ENCODE data around the gene CCDC18. TPM values are rescaled to one million over a fixed set of nuclear protein-coding genes. Genes with fewer than 3 reads are reported as not detected.
A peak's percentile ranks its signal among the peaks of the same experiment; 100 is the strongest.

Gene CCDC18
- total RNA-seq, 6 experiments from 2014 or later = 6.2 to 13.7 (median 12.9) TPM

DNA sequence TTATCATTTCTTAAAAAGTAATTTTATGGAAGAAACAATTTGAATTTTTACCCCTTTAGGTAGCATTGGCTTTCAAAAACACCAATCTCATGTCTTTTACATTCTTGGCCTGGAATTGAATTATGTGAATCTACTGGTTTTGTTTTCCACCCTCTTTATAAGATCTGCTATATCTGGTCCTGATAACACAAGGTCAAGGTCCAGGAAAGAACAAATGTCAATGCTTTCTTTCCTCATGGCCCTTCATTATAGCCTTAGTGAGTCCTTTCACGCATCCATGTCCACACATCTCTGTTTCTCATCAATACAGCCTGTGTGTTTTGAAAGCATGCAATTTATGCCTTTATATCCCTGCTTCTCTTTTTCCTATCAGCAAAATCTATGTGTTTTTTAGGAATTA is 141.2 kb downstream of the CCDC18 start:
- Mint-ChIP-seq H3K27ac (no peak overlapping the region), H3K4me3 (no peak overlapping the region), H3K9me3 (no peaks in the 10 kb centered on the region), H3K4me1 (ENCODE audit: low read depth) (peaks cover 31% of the 10 kb centered on the region), H3K36me3 (ENCODE audit: low read depth) (no peaks in the 10 kb centered on the region), H3K27me3 (ENCODE audit: insufficient read depth) (no peaks in the 10 kb centered on the region; the same call in 1 of the 2 replicates)
- no peak for TF ChIP-seq CTCF (IDR thresholded peaks at IDR 0.05)
- no peak for DNase-seq

- Mint-ChIP-seq H3K36me3 (ENCODE audit: low read depth) (no peaks in the 10 kb centered on the region), H3K27ac (no peak overlapping the region), H3K4me3 (no peak overlapping the region), H3K27me3 (ENCODE audit: insufficient read depth) (no peaks in the 10 kb centered on the region; the same call in 1 of the 2 replicates), H3K4me1 (ENCODE audit: low read depth) (peaks cover 31% of the 10 kb centered on the region), H3K9me3 (no peaks in the 10 kb centered on the region)
- no peak for TF ChIP-seq CTCF (IDR thresholded peaks at IDR 0.05)
- no peak for DNase-seq
Measured at GRCh38 chr1:93322349-93322748, 141.8 kb downstream of the CCDC18 start.

DNA sequence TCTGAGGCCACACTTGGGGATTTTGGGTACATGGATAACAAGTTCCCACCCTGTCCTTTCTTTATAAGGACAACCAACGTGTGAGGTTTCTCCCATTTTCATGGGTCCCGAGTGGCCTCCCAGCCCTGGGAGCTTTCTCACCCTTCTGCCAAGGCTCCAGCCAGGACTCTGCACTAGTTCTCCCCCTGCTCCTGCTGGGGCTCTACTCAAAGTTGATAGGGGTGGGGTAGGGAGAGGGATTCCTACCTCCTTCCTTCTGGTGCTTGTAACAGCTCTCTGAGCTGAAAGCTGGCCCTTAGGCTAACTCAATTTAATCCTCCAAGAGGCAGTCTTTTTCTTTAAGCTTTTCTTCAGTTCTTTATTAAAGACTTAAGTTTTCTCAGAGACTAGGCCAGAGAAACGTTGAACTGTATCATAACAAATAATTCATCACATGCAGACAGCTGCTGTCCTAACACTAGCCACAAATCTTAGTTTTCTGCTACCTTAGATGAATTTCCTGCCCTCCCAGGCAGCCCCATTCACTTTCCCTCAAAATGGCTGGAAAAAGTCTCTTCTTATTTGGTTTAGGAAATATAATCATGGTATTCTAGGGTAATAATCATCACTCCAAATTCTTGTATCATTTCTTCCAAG is 142.8 kb downstream of the CCDC18 start:
- Mint-ChIP-seq H3K4me3 (no peak overlapping the region), H3K27ac (no peak overlapping the region), H3K9me3 (no peaks in the 10 kb centered on the region), H3K4me1 (ENCODE audit: low read depth) (peaks cover 36% of the 10 kb centered on the region), H3K27me3 (ENCODE audit: insufficient read depth) (no peaks in the 10 kb centered on the region; the same call in 1 of the 2 replicates), H3K36me3 (ENCODE audit: low read depth) (no peaks in the 10 kb centered on the region)
- no peak for TF ChIP-seq CTCF (IDR thresholded peaks at IDR 0.05)
- DNase-seq = no peak

DNA sequence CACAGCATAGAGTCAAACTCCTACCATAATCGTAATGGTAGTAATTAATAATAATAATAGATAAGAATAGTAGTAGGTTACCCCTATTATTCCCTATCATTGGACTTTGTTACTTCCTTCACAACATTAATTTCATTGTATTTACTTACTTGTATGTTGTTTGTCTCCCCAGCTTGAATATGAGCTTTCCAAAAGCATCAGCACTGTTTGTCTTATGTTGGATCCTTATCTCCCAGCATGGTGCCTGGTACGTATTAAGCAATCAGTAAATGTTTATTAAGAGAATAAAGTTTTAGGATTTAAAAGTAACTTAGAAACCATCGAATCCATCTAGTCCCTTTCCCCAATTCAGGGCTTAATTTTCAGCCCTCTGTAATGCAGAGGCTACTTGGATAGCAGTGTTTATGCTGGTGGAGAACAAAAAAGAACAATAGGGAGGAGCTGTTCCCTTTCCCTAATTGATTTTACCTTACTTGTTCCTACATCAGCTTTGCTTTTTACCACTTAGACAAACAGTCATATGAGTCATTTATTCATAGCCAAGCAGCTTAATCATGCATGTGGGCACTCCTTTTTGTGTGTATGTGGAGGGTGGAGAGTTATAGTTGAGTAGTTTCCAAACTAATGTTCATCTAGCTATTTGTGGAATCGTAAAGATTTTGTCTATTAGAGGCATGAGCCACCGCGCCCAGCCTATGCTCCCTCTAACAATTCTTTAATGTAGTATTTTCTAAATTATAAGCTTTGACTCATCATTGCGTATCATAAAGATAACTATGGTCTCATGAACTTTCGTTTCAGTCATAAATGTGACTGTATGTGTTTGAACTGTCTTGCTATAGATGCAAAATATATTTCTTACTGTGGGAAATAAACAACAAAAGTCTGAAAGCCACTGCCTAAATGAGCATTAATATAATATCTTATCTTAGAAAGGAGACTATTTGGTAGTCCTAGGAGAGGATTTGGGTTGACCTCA is 144.3 kb downstream of the CCDC18 start:
- Mint-ChIP-seq H3K27me3 (ENCODE audit: insufficient read depth) (no peaks in the 10 kb centered on the region; the same call in 1 of the 2 replicates), H3K27ac (peak overlapping the region; percentile 74), H3K9me3 (no peaks in the 10 kb centered on the region), H3K4me3 (peak overlapping the region; percentile 65), H3K36me3 (ENCODE audit: low read depth) (no peaks in the 10 kb centered on the region), H3K4me1 (ENCODE audit: low read depth) (peaks cover 49% of the 10 kb centered on the region)
- DNase-seq = peak; percentile 87
- TF ChIP-seq CTCF (IDR thresholded peaks at IDR 0.05) = no peak

Other genes with a start within 250 kb of the CCDC18 start
- 10 to 100 TPM; 18.9 to 24.5 (median 21.9) TPM for gene DIPK1A, start 219.3 kb upstream of the CCDC18 start, total RNA-seq (2021; fragmentation: NEBNext Ultra II Directional; extraction: Animal tissue kit (Norgen Biotek cat#: 25700))
- gene MTF2, start 101.4 kb upstream of the CCDC18 start, total RNA-seq (2021; fragmentation: NEBNext Ultra II Directional; extraction: Animal tissue kit (Norgen Biotek cat#: 25700)) = 10 to 100 TPM; 12.5 to 17.1 (median 14.0) TPM
- 10 to 100 TPM; 50.2 to 59.4 (median 54.9) TPM for gene TMED5, start 311 bp upstream of the CCDC18 start, total RNA-seq (2021; fragmentation: NEBNext Ultra II Directional; extraction: Animal tissue kit (Norgen Biotek cat#: 25700))
- gene DR1, start 165.2 kb downstream of the CCDC18 start, total RNA-seq (2021; fragmentation: NEBNext Ultra II Directional; extraction: Animal tissue kit (Norgen Biotek cat#: 25700)) = 10 to 100 TPM; 76.8 to 90.8 (median 83.1) TPM

Measured in HFFc6 (cell line).